Hematopoietic multipotent progenitor cell treated with erythropoietin and hydrocortisone succinate and interleukin-3 and kit ligand, for 8 days (in vitro differentiated cells): ENCODE results near the gene PCDHB1.

Experiments used
- DNase-seq: peaks from one replicate; pipeline ENCODE4 v3.0.0-alpha.2; 2015

Gene PCDHB1

DNA sequence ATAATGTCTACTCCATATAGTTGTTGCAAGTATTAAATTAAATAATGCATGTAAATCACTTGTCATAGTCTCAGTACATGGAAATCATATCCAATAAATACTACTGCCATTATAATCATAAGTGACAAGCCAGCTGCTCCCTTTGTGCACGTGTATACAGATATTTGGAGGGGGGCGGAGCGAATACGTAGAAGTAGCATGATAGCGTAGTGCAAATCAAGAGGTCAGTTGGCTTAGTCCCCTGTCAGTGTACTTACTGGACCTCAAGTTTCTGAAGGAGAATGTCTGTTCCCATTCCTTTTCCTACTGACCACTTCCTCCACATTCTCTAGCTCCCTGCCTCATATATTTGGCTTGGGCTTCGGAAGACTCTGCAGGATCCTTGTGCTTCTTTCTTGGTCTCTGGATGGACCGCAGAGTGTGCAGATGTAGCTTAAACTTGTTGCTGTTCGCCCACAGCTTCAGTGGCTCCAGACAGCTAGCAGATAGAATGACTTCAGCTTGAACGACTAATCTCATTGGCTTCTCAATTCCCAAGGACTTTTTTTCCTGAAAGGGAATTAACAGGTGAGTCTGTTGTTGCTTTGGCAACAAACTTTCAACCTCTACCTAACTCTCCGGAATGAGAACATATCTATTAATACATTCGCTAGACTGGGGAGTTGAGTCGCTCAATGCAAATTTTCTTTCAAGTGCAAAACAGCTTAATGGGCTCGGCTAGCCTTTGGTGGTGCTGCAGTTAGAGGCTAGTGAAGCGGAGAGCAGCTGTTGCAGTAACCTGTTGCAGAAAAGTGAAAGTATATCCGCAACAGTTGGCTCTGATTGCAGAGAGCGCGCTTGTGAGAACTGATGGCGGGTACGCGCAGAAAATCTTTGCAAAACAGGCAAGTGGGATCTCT, at the start of gene PCDHB1:
PCDHB1 (plus strand) TSS at position 753 of the 899 bp plus-strand sequence; CDS start at position 850, 97 bp downstream.
- no peak for DNase-seq

DNA sequence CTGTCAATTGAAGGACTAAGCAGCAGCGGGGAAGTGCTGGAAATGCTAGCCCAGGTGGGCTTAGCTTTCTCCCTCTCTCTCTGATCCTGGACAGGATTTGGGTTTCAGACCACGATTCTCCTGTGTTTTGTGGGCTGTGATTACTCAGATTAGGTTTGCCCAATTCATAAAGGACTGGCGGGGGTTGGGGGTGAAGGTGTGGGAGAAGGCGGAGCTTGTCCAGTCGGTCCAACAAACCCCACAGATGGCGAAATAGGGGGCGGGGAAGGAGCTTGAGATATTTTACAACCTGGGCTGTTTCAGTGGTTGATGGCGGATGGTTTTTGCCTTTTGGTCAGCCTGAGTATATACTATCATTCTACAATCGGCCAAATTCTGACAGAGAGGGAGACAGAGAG, 49.7 kb upstream of the PCDHB1 start:
- no peak for DNase-seq

DNA sequence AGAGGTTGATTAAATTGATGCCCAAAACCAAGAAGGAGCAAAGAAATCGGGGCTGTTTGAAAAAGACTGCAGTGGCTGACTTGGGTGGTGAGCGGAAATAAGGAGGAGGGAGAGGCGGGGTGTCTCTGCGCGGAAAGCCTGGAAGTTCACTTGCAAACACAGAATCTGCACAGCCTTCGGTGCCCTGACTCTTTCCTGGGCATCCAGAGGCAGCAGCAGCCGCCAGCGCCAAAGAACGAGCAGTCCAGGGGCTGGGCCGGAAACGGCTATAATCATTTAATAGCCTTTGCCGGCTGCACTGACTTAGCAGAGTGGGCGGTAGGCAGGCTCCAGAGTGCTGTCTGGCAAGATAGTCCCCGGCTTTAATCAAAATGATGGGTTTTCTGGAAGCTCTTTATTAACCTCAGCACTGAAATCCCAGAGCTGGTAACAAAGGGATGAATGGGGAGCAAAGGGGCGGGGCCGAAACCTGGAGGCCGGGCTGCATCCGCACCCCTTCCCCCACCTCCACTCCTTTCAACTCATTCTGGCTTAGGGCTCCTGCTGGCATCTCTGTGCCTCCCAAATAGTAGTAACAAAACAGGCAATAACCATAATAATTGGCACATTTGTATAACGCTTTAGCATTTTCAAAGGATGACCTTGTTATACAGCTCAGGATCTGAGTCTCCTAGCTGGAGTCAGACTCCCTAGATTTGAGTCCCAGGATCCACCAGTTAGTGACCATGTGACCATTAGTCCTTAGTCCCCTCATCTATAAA, 49.1 kb upstream of the PCDHB1 start:
- DNase-seq = no peak

- DNase-seq = no peak
Measured at GRCh38 chr5:141002605-141002965, 48.6 kb upstream of the PCDHB1 start.

DNA sequence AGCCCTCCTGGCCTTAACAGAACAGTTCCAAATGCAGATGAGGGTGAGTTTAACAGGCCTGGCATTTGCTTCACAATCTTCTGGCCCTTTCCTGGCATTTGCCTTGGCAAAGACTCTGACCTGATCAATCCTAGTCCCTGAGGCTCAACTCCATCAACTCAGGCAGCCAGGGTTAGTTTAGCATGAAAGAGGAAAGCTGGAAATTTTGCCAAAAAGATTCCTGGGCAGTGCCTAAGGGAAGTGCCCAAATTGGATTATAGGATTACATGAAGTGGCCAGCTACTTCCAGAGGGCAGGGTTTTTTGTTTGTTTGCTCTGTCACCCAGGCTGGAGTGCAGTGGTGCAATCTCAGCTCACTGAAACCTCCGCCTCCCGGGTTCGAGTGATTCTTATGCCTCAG, 48.1 kb upstream of the PCDHB1 start:
- DNase-seq = no peak

DNA sequence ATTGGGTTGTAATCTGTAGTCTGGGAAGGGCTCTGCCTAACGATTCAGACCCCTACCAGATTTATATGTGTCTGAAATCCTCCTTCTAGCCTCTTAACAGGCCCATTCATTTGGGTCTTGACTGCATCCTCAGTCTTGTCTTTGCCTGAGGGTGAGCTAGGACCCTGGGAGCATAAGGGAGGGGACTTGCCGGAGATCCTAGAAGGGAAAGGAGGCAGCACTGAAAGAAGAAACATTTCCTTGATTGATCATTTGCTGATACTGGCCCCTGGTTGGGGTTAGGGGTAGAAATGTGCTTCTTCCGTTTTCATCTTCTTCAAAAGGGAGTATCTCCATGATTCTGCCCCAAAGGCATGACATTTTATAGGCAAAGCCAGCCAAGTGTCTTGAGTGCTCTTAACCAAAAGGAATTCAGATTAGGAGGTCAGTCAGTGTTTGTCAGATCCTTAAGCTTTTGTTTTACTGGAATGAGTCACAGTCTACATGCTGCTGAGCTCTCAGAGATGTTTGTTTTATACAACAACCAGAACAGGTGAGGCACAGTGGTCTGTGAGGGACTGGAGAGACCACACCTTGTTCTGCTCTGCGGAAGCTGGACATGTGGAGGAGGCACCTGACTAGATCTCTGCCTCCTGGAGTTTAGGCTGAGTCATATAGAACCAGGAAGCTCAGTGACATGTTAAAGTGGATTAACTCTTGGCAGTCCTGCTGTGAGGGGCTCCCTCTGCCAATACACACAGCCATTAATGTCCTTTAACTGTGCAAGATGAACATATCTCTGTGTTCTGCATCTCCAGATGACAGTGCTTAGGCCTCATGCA, 47.2 kb upstream of the PCDHB1 start:
- no peak for DNase-seq

- no peak for DNase-seq
Measured at GRCh38 chr5:141007791-141008190, 43.4 kb upstream of the PCDHB1 start.

DNA sequence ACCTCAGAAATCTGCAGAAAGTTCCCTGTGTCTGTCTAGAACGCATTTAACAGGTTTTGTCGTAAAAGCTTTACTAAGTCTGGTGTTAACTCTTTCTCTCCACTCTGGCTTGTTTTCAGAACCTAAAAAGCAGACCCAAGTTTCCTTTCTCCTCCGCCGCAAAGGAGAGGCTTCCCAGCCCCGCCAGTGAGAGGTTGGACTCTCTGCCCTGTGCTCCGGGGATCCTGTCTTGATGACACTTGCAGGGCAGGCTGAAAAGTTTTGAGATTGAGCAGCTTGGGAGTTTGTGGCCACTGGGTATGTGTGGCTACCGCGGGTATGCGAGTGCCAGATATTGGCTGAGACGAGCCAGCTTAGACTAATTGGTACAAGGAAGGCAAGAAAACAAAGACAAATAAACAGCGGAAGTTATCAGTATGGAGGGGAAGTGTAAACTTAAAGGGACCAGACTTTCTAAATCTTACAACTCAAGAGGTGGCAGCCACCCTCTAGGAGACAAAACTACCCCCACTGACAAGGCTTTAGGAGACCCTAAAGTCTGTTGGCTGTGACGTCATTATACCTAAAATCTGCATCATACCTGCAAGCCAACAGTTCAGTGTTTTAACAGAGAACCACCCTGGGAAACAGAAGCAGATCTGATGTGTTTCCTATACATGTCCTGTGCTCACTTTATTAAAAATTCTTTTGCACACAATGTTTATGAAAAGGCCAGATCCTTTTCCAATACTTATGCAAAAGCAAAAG, 41.0 kb upstream of the PCDHB1 start:
- no peak for DNase-seq

GRCh38 chr5:141017943-141018342, 33.2 kb upstream of the PCDHB1 start:
- DNase-seq = no peak

DNA sequence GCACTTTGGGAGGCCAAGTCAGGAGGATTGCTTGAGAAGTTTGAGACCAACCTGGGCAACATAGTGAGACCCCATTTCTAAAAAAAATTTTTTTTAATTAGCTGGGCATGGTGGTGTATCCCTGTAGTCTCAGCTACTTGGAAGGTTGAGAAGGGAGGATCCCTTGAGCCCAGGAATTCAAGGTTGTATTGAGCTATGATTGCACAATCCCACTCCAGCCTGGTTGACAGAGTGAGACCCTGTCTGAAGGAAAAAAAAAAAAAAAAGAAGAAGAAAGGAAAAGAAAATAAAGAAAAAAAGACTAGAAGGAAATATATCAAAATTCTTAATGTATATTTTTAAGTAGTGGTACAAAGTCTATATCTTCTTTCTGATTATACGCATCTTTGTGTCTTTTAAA, 28.8 kb upstream of the PCDHB1 start:
- DNase-seq = no peak

- no peak for DNase-seq
Measured at GRCh38 chr5:141031006-141031405, 20.2 kb upstream of the PCDHB1 start.

DNA sequence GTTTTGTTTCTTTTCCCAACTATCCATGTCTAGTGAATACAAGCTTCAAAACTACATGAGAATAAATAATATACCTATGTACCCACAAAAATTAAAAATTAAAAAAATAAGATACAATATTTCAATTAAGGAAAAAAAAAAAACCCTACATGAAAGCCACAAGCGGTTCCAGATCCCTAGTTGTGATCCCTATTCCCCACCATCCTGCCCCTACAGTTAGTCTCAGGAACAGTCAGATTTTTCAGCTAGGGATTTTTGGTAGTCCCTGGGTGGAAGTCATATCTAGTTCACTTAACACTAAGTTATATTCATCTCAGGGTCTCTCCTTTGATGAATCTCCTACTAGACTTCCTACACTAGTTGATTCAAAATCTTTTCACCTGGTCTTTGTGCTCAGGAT, 18.5 kb upstream of the PCDHB1 start:
- DNase-seq = no peak

DNA sequence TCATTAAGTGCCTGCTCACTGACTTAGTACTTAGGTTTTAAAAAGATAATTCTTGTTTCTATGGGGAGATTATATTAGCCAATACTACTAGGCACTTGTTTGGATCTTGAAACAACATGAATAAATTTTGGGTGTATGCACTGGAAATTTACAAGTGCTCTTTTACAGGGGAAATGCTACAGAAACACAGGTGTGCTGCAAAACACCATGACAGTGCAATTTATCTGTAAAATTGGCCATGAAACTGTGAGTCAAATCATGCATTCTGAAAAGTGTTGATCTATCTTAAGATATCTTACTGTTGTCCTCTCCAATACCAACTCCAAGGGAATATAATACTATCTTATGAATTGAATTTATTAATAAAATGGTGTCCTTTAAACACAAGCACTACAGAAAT, 12.1 kb upstream of the PCDHB1 start:
- no peak for DNase-seq

DNA sequence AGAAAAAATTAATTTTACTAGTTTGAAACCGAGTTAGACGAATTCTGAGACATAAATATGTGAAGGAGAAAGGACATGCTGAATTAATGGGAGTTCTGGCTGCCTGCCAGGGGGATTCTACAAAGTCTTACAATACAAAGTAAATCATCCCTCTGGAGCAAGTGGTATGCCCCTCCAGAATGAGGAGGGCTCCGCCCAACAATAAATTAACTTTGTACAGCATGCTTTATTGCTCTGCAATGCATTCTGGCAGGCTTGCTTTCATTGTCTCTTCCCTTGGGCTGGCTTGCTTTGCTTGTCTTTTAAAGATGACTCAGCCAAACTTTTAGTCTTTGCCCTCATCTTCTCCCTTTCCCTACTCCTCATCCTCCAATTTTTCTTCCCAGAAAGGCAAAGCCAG, 11.7 kb upstream of the PCDHB1 start:
- DNase-seq = no peak

- no peak for DNase-seq
Measured at GRCh38 chr5:141040093-141040770, 10.9 kb upstream of the PCDHB1 start.

DNA sequence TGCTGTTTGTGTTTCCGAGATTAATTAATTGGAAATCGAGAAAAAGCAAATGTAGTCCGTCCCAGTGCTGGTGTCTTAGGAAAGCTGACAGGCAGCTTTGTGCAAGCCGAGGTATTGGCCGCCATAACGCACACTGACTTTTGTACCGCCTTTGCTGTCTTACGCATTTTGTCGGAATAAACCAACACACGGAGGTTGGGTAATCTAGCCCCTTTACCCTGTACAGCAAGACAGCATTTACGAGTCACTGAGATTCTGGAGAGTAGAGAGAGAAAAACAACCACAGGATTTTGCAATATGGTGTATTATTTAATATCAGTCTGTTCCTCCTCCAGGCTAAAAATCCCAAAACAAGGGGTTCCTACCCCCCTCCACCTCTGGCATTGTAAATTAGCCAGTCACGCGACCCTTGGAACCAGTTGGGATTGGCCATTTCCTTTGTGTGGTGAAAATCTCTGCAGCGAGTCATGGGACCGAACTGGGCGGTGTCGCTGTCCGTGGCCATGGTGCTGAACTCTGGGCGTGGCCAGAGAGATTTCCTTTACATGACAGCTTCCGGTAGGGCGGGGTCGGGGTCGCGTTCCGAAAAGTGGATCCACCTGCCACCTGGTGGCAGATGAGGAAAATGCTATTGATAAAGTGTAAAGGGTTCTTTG, 10.3 kb upstream of the PCDHB1 start:
- DNase-seq = peak; percentile 66

DNA sequence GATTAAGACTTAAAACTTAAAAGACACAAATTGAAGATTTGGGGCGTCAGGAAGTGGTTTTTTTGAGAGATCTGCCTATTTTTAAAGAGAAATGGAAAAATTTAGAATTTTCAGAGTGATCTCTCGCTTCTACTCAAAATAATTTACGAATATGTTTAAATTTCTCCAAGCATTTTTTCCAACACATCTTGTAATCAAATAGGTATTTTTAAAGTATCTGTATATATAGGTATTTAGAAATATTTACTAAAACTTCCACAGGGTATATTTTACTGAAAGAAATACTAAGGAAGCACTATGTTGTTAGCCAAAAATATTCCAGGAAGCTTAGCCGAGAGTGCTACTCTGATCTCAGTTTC, 9.8 kb upstream of the PCDHB1 start:
- DNase-seq = no peak

DNA sequence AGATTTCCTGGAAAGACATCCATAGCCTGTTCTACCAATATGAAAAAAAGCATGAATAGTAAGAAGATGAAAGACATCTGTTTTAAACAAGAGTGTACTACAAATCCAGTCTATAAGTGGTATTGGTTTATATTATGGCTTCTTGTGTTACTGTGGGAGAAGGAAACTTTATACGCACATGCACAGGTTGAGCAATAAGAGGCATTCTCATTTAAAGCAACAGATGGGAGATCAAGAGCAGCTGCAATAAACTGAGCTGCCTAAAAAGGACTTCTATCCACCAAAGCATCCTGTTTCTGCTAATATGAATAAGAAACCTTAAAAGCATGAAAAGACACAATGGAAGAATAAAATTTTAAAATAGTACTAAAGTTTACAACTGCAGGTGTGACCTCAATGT, 8.6 kb upstream of the PCDHB1 start:
- no peak for DNase-seq

- DNase-seq = no peak
Measured at GRCh38 chr5:141051521-141051866, 320 bp downstream of the PCDHB1 start.

GRCh38 chr5:141077826-141078225, 26.7 kb downstream of the PCDHB1 start:
- DNase-seq = no peak

DNA sequence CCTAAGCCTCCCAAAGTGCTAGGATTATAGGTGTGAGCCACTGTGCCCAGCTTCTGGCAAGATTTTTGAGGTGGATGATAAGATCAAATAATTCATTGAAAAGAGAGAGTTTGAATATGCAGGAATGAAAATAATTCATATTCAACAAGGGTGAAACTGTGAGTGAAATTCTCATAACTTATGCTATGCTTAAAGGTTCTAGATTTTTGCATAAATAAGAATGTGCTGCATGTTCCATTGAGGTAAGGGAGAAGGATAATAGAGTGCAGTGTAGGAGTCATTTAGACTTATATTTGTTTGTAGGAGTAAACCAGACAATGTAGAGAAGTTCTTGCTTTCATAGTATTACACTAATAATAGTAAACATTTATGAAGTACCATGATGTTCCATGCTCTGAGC, 31.1 kb downstream of the PCDHB1 start:
- DNase-seq = no peak
